Activated naive CD8-positive, alpha-beta T cell (primary cell): ENCODE data around the gene RFTN1.

ENCODE experiments used
- H3K27ac Mint-ChIP-seq: one replicate; pipeline ENCODE4 v1.8.0; 2021; ENCODE audit warnings: mixed read lengths
- H3K27me3 Mint-ChIP-seq: one replicate; pipeline ENCODE4 v1.8.0; 2021; ENCODE audit warnings: mixed read lengths
- H3K36me3 Mint-ChIP-seq: one replicate; pipeline ENCODE4 v1.8.0; 2021; ENCODE audit warnings: mixed read lengths
- H3K4me1 Mint-ChIP-seq: one replicate; pipeline ENCODE4 v1.8.0; 2021; ENCODE audit warnings: low read depth, mixed read lengths
- H3K4me3 Mint-ChIP-seq: one replicate; pipeline ENCODE4 v1.8.0; 2021; ENCODE audit warnings: mild to moderate bottlenecking, mixed read lengths
- H3K9me3 Mint-ChIP-seq: one replicate; pipeline ENCODE4 v1.8.0; 2021; ENCODE audit warnings: low read depth, mixed read lengths

The RFTN1 gene

GRCh38 chr3:16400106-16400931, 113.2 kb downstream of the RFTN1 start:
- no peaks in the 10 kb centered on the region for H3K9me3 Mint-ChIP-seq
- H3K4me3 Mint-ChIP-seq: no peak overlapping the region
- peaks cover 21% of the 10 kb centered on the region for H3K36me3 Mint-ChIP-seq
- peak overlapping the region; percentile 24 for H3K27ac Mint-ChIP-seq
- no peaks in the 10 kb centered on the region for H3K27me3 Mint-ChIP-seq
- H3K4me1 Mint-ChIP-seq: peaks cover 30% of the 10 kb centered on the region

GRCh38 chr3:16399473-16399872, 114.0 kb downstream of the RFTN1 start:
- no peak overlapping the region for H3K4me3 Mint-ChIP-seq
- H3K9me3 Mint-ChIP-seq: no peaks in the 10 kb centered on the region
- H3K36me3 Mint-ChIP-seq: peaks cover 21% of the 10 kb centered on the region
- H3K27ac Mint-ChIP-seq: peak overlapping the region; percentile 87
- peaks cover 34% of the 10 kb centered on the region for H3K4me1 Mint-ChIP-seq
- no peaks in the 10 kb centered on the region for H3K27me3 Mint-ChIP-seq

GRCh38 chr3:16398648-16399047, 114.9 kb downstream of the RFTN1 start:
- Mint-ChIP-seq H3K27ac (no peak overlapping the region), H3K36me3 (peaks cover 21% of the 10 kb centered on the region), H3K27me3 (no peaks in the 10 kb centered on the region), H3K4me3 (no peak overlapping the region), H3K4me1 (peaks cover 34% of the 10 kb centered on the region), H3K9me3 (no peaks in the 10 kb centered on the region)

GRCh38 chr3:16396202-16396601, 117.3 kb downstream of the RFTN1 start:
- Mint-ChIP-seq H3K9me3 (no peaks in the 10 kb centered on the region), H3K27me3 (no peaks in the 10 kb centered on the region), H3K4me1 (peaks cover 34% of the 10 kb centered on the region), H3K36me3 (peaks cover 13% of the 10 kb centered on the region), H3K27ac (no peak overlapping the region), H3K4me3 (no peak overlapping the region)

GRCh38 chr3:16395212-16395611, 118.3 kb downstream of the RFTN1 start:
- Mint-ChIP-seq H3K27ac (no peak overlapping the region), H3K9me3 (no peaks in the 10 kb centered on the region), H3K4me3 (no peak overlapping the region), H3K36me3 (peaks cover 16% of the 10 kb centered on the region), H3K4me1 (peaks cover 36% of the 10 kb centered on the region), H3K27me3 (no peaks in the 10 kb centered on the region)

- no peak overlapping the region for H3K4me3 Mint-ChIP-seq
- no peaks in the 10 kb centered on the region for H3K27me3 Mint-ChIP-seq
- no peaks in the 10 kb centered on the region for H3K9me3 Mint-ChIP-seq
- peaks cover 21% of the 10 kb centered on the region for H3K36me3 Mint-ChIP-seq
- H3K27ac Mint-ChIP-seq: no peak overlapping the region
- peaks cover 30% of the 10 kb centered on the region for H3K4me1 Mint-ChIP-seq
These were observed 118.9 kb downstream of the RFTN1 start for GRCh38 chr3:16394639-16395038.

GRCh38 chr3:16392717-16393116, 120.8 kb downstream of the RFTN1 start:
- no peaks in the 10 kb centered on the region for H3K9me3 Mint-ChIP-seq
- no peaks in the 10 kb centered on the region for H3K27me3 Mint-ChIP-seq
- H3K36me3 Mint-ChIP-seq: peaks cover 25% of the 10 kb centered on the region
- peaks cover 36% of the 10 kb centered on the region for H3K4me1 Mint-ChIP-seq
- no peak overlapping the region for H3K4me3 Mint-ChIP-seq
- no peak overlapping the region for H3K27ac Mint-ChIP-seq

- Mint-ChIP-seq H3K36me3 (peaks cover 21% of the 10 kb centered on the region), H3K9me3 (no peaks in the 10 kb centered on the region), H3K4me1 (peaks cover 42% of the 10 kb centered on the region), H3K27ac (no peak overlapping the region), H3K4me3 (no peak overlapping the region), H3K27me3 (no peaks in the 10 kb centered on the region)
These were observed 121.4 kb downstream of the RFTN1 start for GRCh38 chr3:16392065-16392464.

- Mint-ChIP-seq H3K4me1 (peaks cover 47% of the 10 kb centered on the region), H3K36me3 (peaks cover 17% of the 10 kb centered on the region), H3K27me3 (no peaks in the 10 kb centered on the region), H3K27ac (no peak overlapping the region), H3K9me3 (no peaks in the 10 kb centered on the region), H3K4me3 (no peak overlapping the region)
These were observed 122.9 kb downstream of the RFTN1 start for GRCh38 chr3:16390581-16390980.

- Mint-ChIP-seq H3K27ac (peak overlapping the region; percentile 42), H3K36me3 (peaks cover 17% of the 10 kb centered on the region)
These were observed 124.6 kb downstream of the RFTN1 start for GRCh38 chr3:16388850-16389441.

GRCh38 chr3:16386561-16386960, 126.9 kb downstream of the RFTN1 start:
- Mint-ChIP-seq H3K9me3 (peaks cover 4% of the 10 kb centered on the region), H3K36me3 (peaks cover 23% of the 10 kb centered on the region), H3K27ac (peak overlapping the region; percentile 73), H3K4me3 (no peak overlapping the region), H3K27me3 (no peaks in the 10 kb centered on the region), H3K4me1 (peaks cover 56% of the 10 kb centered on the region)

More at GRCh38 chr3:16388850-16389441, 124.6 kb downstream of the RFTN1 start:
- H3K4me1 Mint-ChIP-seq: peaks cover 46% of the 10 kb centered on the region
- no peaks in the 10 kb centered on the region for H3K9me3 Mint-ChIP-seq
- no peaks in the 10 kb centered on the region for H3K27me3 Mint-ChIP-seq
- H3K4me3 Mint-ChIP-seq: no peak overlapping the region

GRCh38 chr3:16385151-16385550, 128.3 kb downstream of the RFTN1 start:
- Mint-ChIP-seq H3K36me3 (peaks cover 24% of the 10 kb centered on the region), H3K4me1 (peaks cover 56% of the 10 kb centered on the region), H3K9me3 (peaks cover 4% of the 10 kb centered on the region), H3K27me3 (no peaks in the 10 kb centered on the region), H3K4me3 (no peak overlapping the region), H3K27ac (peak overlapping the region; percentile 17)

GRCh38 chr3:16383864-16384263, 129.6 kb downstream of the RFTN1 start:
- Mint-ChIP-seq H3K4me3 (no peak overlapping the region), H3K4me1 (peaks cover 64% of the 10 kb centered on the region), H3K27ac (peak overlapping the region; percentile 11), H3K9me3 (peaks cover 4% of the 10 kb centered on the region), H3K36me3 (peaks cover 15% of the 10 kb centered on the region), H3K27me3 (no peaks in the 10 kb centered on the region)

GRCh38 chr3:16382845-16383244, 130.7 kb downstream of the RFTN1 start:
- Mint-ChIP-seq H3K4me1 (peaks cover 70% of the 10 kb centered on the region), H3K27me3 (no peaks in the 10 kb centered on the region), H3K9me3 (peaks cover 4% of the 10 kb centered on the region), H3K27ac (peak overlapping the region; percentile 76), H3K4me3 (no peak overlapping the region), H3K36me3 (peaks cover 18% of the 10 kb centered on the region)

GRCh38 chr3:16381426-16381825, 132.1 kb downstream of the RFTN1 start:
- H3K27me3 Mint-ChIP-seq: no peaks in the 10 kb centered on the region
- H3K9me3 Mint-ChIP-seq: peaks cover 4% of the 10 kb centered on the region
- no peak overlapping the region for H3K4me3 Mint-ChIP-seq
- H3K4me1 Mint-ChIP-seq: peaks cover 70% of the 10 kb centered on the region
- no peak overlapping the region for H3K27ac Mint-ChIP-seq
- H3K36me3 Mint-ChIP-seq: peaks cover 22% of the 10 kb centered on the region
